HG03196 (cell line): ENCODE data around the gene EFR3B.
A peak's percentile ranks its signal among the peaks of the same experiment; 100 is the strongest.
"Not testable (repeated sequence)": the region's sequence is repeated elsewhere in the genome, so short reads cannot be mapped to it uniquely, and the experiment has no call there.

Source experiments
- ATAC-seq: cut with Tn5 transposase; IDR thresholded peaks from one replicate; pipeline ENCODE4 v1.9.1; 2021; ENCODE audit not compliant: unreplicated experiment

EFR3B gene

GRCh38 chr2:25146896-25147295 lies 105.0 kb downstream of the EFR3B start:
- ATAC-seq, result no peak

- no peak for ATAC-seq
Measured at GRCh38 chr2:25149646-25150045, 107.8 kb downstream of the EFR3B start.

- not testable (repeated sequence) for ATAC-seq
Measured at GRCh38 chr2:25150993-25151392, 109.1 kb downstream of the EFR3B start.

GRCh38 chr2:25151718-25152117 lies 109.8 kb downstream of the EFR3B start:
- no peak for ATAC-seq

- no peak for ATAC-seq
Measured at GRCh38 chr2:25155401-25155800, 113.5 kb downstream of the EFR3B start.

GRCh38 chr2:25158096-25158852 lies 116.4 kb downstream of the EFR3B start:
- no peak for ATAC-seq

- no peak for ATAC-seq
Measured at GRCh38 chr2:25159949-25160348, 118.1 kb downstream of the EFR3B start.

- no peak for ATAC-seq
Measured at GRCh38 chr2:25160376-25160775, 118.5 kb downstream of the EFR3B start.

- ATAC-seq, result no peak
Measured at GRCh38 chr2:25161055-25161781, 119.3 kb downstream of the EFR3B start.

GRCh38 chr2:25162061-25162460 lies 120.2 kb downstream of the EFR3B start:
- not testable (repeated sequence) for ATAC-seq

- no peak for ATAC-seq
Measured at GRCh38 chr2:25164561-25164960, 122.7 kb downstream of the EFR3B start.

GRCh38 chr2:25165992-25166875 lies 124.4 kb downstream of the EFR3B start:
- peak; percentile 77 for ATAC-seq

- no peak for ATAC-seq
Measured at GRCh38 chr2:25168256-25169072, 126.6 kb downstream of the EFR3B start, which contains the start of gene POMC. Gene POMC, minus strand, starts transcription at chr2:25168580. Its CDS starts 3,808 bp downstream, at chr2:25164772.

- ATAC-seq, result no peak
Measured at GRCh38 chr2:25169073-25169470, 127.2 kb downstream of the EFR3B start.

- no peak for ATAC-seq
Measured at GRCh38 chr2:25170888-25171287, 129.0 kb downstream of the EFR3B start.

- ATAC-seq, result no peak
Measured at GRCh38 chr2:25173719-25174118, 131.8 kb downstream of the EFR3B start.

GRCh38 chr2:25174192-25174861 lies 132.5 kb downstream of the EFR3B start:
- no peak for ATAC-seq

- no peak for ATAC-seq
Measured at GRCh38 chr2:25176138-25176537, 134.3 kb downstream of the EFR3B start.

GRCh38 chr2:25176541-25177181 lies 134.8 kb downstream of the EFR3B start:
- ATAC-seq, result no peak
